CD14-positive monocyte (primary cell): ENCODE measurements around the gene RPTOR. TPM values are rescaled to one million over a fixed set of nuclear protein-coding genes. Genes with fewer than 3 reads are reported as not detected.

ENCODE experiments used
- DNase-seq, 3 donors: peaks; one replicate each; pipeline ENCODE4 v3.0.0-alpha.2; 2011 to 2022
- H2AFZ ChIP-seq: 2 replicates; pipeline ENCODE4 v1.6.0; 2012; ENCODE audit warnings: mild to moderate bottlenecking, low read depth, low read length, inconsistent platforms; ENCODE audit not compliant: insufficient read depth, poor library complexity, severe bottlenecking
- H3K27ac ChIP-seq, 2 donors: 1 replicate in 1 of 2; 2 replicates in 1 of 2; pipeline ENCODE4 v1.5.1; 2012 to 2013; ENCODE audit warnings: low read length in 2 of 2, control low read depth in 1 of 2, inconsistent platforms in 1 of 2, low read depth in 1 of 2, mild to moderate bottlenecking in 1 of 2
- H3K27me3 ChIP-seq, 2 donors: one replicate each; pipeline versions ENCODE4 v1.6.0 to v1.6.1; 2011 to 2013; ENCODE audit warnings: low read length in 2 of 2; ENCODE audit not compliant: control insufficient read depth in 2 of 2, insufficient read depth in 2 of 2
- H3K36me3 ChIP-seq, 2 donors: replicated peaks in 1 of 2; 1 replicate in 1 of 2; 2 replicates in 1 of 2; pipeline versions ENCODE4 v1.5.1 to v1.6.1; 2012 to 2013; ENCODE audit warnings: low read length in 2 of 2, control low read depth in 1 of 2, inconsistent platforms in 1 of 2, mild to moderate bottlenecking in 1 of 2; ENCODE audit not compliant: insufficient read depth in 2 of 2, control insufficient read depth in 1 of 2
- H3K4me1 ChIP-seq, 2 donors: 1 replicate in 1 of 2; 2 replicates in 1 of 2; pipeline versions ENCODE4 v1.5.1 to v1.6.1; 2012 to 2013; ENCODE audit warnings: low read length in 2 of 2, control low read depth in 1 of 2, inconsistent platforms in 1 of 2, mild to moderate bottlenecking in 1 of 2, moderate library complexity in 1 of 2; ENCODE audit not compliant: insufficient read depth in 2 of 2, control insufficient read depth in 1 of 2
- H3K4me2 ChIP-seq: replicated peaks from 2 replicates; pipeline ENCODE3; 2012; ENCODE audit warnings: low read length, moderate library complexity, mild to moderate bottlenecking; ENCODE audit not compliant: poor library complexity, severe bottlenecking; ENCODE audit errors: extremely low read depth
- H3K4me3 ChIP-seq, 3 experiments: fragments of 200-600 bp in 1 of 3; sonication (generic) in 1 of 3; replicated peaks in 1 of 3; 1 replicate in 2 of 3; 2 replicates in 1 of 3; pipeline ENCODE4 v1.5.1; 2011 to 2013; ENCODE audit warnings: low read length in 3 of 3, mild to moderate bottlenecking in 3 of 3, control low read depth in 2 of 3, low read depth in 2 of 3, inconsistent platforms in 1 of 3, moderate library complexity in 1 of 3
- H3K79me2 ChIP-seq: 2 replicates; pipeline ENCODE4 v1.6.0; 2012; ENCODE audit warnings: mild to moderate bottlenecking, control low read depth, inconsistent platforms, low read length, moderate library complexity; ENCODE audit not compliant: insufficient read depth
- H3K9ac ChIP-seq: 2 replicates; pipeline ENCODE4 v1.6.0; 2017; ENCODE audit warnings: low read length, mild to moderate bottlenecking; ENCODE audit not compliant: insufficient read depth, poor library complexity, severe bottlenecking
- H3K9me3 ChIP-seq, 2 donors: replicated peaks in 1 of 2; 1 replicate in 1 of 2; 2 replicates in 1 of 2; pipeline versions ENCODE4 v1.5.1 to v1.6.1; 2012 to 2013; ENCODE audit warnings: low read length in 2 of 2, control low read depth in 1 of 2; ENCODE audit not compliant: control insufficient read depth in 1 of 2, insufficient read depth in 1 of 2
- H4K20me1 ChIP-seq: 2 replicates; pipeline ENCODE4 v1.6.0; 2012; ENCODE audit warnings: mild to moderate bottlenecking, low read length, control low read depth, moderate library complexity; ENCODE audit not compliant: insufficient read depth
- H3K27ac Mint-ChIP-seq, 7 donors: one replicate each; pipeline ENCODE4 v1.8.0; 2020; ENCODE audit warnings: mild to moderate bottlenecking in 7 of 7, mixed read lengths in 7 of 7, moderate library complexity in 6 of 7, inconsistent platforms in 2 of 7
- H3K27me3 Mint-ChIP-seq, 3 donors: one replicate each; pipeline ENCODE4 v1.8.0; 2021 to 2022; ENCODE audit warnings: low read depth in 3 of 3, mild to moderate bottlenecking in 3 of 3, mixed read lengths in 3 of 3, moderate library complexity in 3 of 3, inconsistent platforms in 1 of 3
- H3K36me3 Mint-ChIP-seq, 2 donors: one replicate each; pipeline ENCODE4 v1.8.0; 2020; ENCODE audit warnings: mixed read lengths in 2 of 2, inconsistent platforms in 1 of 2, mild to moderate bottlenecking in 1 of 2
- H3K4me1 Mint-ChIP-seq: one replicate; pipeline ENCODE4 v1.8.0; 2020; ENCODE audit warnings: mild to moderate bottlenecking, mixed read lengths
- H3K4me3 Mint-ChIP-seq, 2 donors: one replicate each; pipeline ENCODE4 v1.8.0; 2020; ENCODE audit warnings: mild to moderate bottlenecking in 2 of 2, mixed read lengths in 2 of 2, moderate library complexity in 1 of 2
- H3K9me3 Mint-ChIP-seq, 7 donors: one replicate each; pipeline ENCODE4 v1.8.0; 2020 to 2022; ENCODE audit warnings: mixed read lengths in 7 of 7, mild to moderate bottlenecking in 6 of 7, moderate library complexity in 6 of 7, inconsistent platforms in 2 of 7
- WGBS: methylation state at CpG from one replicate; pipeline ENCODE4 v1.1.5; 2013; ENCODE audit warnings: missing lambda C conversion rate; ENCODE audit not compliant: insufficient coverage; 5-methylcytosine and 5-hydroxymethylcytosine counted together
- intact Hi-C, 2 donors: fragments of 100-400 bp; cut with micrococcal nuclease; formaldehyde crosslinking; loops; one replicate each; pipeline versions ENCODE4 v1.15.0 to v1.15.1; 2023
- polyA plus RNA-seq, 3 donors: library from polyadenylated mRNA; depleted of rRNA in 1 of 3; unstranded in 2 of 3; stranded (reverse) in 1 of 3; fragments of 300-500 nt in 2 of 3; fragments of >200 nt in 1 of 3; fragmentation: Illumina TruSeq in 2 of 3; gene quantifications; 1 replicate in 2 of 3; 2 replicates in 1 of 3; pipeline ENCODE4 v1.2.3, GENCODE V29; 2012 to 2021
- TF ChIP-seq, protein P1 (sequence below): fragments of 200-600 bp; IDR thresholded peaks from one replicate; pipeline ENCODE4 v1.8.0; 2022; ENCODE audit warnings: antibody characterized with exemption, mild to moderate bottlenecking

The RPTOR gene
- polyA plus RNA-seq, 3 donors: 1.1 to 8.7 (median 2.6) TPM

DNA sequence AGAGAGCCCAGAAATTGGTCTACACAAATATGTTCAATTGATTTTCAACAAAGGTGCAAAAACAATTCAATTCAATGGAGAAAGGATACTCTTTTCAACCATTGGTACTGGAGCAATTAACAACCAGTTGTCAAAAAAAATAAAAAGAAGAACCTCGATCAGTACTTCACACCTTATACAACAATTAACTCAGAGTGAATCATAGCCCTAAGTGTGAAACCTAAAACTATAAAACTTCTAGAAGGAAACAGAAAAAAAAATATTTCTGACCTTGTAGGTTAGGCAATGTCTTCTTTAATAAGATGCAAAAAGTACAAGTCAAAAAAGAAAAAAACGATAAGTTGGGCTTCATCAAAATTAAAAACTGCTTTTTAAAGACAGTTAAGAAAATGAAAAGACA, 390.9 kb downstream of the RPTOR start:
- H3K4me2 ChIP-seq: no peak overlapping the region
- WGBS: no CpG with 5 or more reads among the region's 2 CpGs
- H3K9me3 ChIP-seq: no peaks in the 10 kb centered on the region
- intact Hi-C loops: no loop called here
- H3K36me3 Mint-ChIP-seq: peaks cover 11 to 15% of the 10 kb centered on the region in 2 donors
- H3K4me1 ChIP-seq: peaks cover 11 to 21% of the 10 kb centered on the region in 2 donors
- peaks cover 22% of the 10 kb centered on the region for H3K4me1 Mint-ChIP-seq
- H3K36me3 ChIP-seq: peaks cover 0 to 10% of the 10 kb centered on the region in 2 donors
- DNase-seq: no peak
- no peaks in the 10 kb centered on the region for H3K27me3 ChIP-seq
- H3K4me3 Mint-ChIP-seq: no peak overlapping the region
- H3K27me3 Mint-ChIP-seq: peaks cover 0 to 6% (median 5%) of the 10 kb centered on the region in 3 donors
- H3K79me2 ChIP-seq: no peaks in the 10 kb centered on the region
- H3K4me3 ChIP-seq: no peak overlapping the region
- H3K27ac Mint-ChIP-seq: no peak overlapping the region
- TF ChIP-seq, protein P1, sequence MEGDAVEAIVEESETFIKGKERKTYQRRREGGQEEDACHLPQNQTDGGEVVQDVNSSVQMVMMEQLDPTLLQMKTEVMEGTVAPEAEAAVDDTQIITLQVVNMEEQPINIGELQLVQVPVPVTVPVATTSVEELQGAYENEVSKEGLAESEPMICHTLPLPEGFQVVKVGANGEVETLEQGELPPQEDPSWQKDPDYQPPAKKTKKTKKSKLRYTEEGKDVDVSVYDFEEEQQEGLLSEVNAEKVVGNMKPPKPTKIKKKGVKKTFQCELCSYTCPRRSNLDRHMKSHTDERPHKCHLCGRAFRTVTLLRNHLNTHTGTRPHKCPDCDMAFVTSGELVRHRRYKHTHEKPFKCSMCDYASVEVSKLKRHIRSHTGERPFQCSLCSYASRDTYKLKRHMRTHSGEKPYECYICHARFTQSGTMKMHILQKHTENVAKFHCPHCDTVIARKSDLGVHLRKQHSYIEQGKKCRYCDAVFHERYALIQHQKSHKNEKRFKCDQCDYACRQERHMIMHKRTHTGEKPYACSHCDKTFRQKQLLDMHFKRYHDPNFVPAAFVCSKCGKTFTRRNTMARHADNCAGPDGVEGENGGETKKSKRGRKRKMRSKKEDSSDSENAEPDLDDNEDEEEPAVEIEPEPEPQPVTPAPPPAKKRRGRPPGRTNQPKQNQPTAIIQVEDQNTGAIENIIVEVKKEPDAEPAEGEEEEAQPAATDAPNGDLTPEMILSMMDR: no peak
- no peak overlapping the region for H3K9ac ChIP-seq
- no peaks in the 10 kb centered on the region for H3K9me3 Mint-ChIP-seq
- no peak overlapping the region for H2AFZ ChIP-seq
- no peak overlapping the region for H3K27ac ChIP-seq
- H4K20me1 ChIP-seq: no peaks in the 10 kb centered on the region

DNA sequence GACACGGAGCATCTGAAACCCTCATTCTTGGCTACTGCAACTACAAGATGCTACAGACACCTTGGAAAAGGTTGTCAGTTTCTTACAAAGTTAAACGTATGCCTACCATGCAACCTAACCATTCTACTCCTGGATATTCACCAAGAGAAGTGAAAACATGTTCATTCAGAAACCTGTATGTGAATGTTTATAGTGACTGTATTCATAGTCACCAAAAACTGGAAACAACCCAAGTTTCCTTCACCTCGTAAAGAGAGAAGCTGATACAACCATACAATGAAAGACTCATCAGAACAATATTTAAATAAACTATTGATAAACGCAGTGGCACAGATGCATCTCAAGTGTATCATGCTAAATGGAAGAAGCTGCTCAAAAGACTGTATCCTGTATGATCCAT, 391.6 kb downstream of the RPTOR start:
- no peaks in the 10 kb centered on the region for H4K20me1 ChIP-seq
- Mint-ChIP-seq H3K36me3 (peaks cover 9 to 16% of the 10 kb centered on the region in 2 donors), H3K27ac (no peak overlapping the region), H3K4me1 (peaks cover 27% of the 10 kb centered on the region), H3K27me3 (peaks cover 0 to 6% (median 5%) of the 10 kb centered on the region in 3 donors), H3K4me3 (no peak overlapping the region), H3K9me3 (no peaks in the 10 kb centered on the region)
- WGBS: 100% methylated on average over 1 of the region's 4 CpGs
- TF ChIP-seq, protein P1: no peak
- no peak overlapping the region for H3K9ac ChIP-seq
- intact Hi-C loops: no loop called here
- H3K4me3 ChIP-seq: no peak overlapping the region
- no peak for DNase-seq
- H3K27me3 ChIP-seq: no peaks in the 10 kb centered on the region
- H3K4me1 ChIP-seq: peaks cover 15 to 28% of the 10 kb centered on the region in 2 donors
- H3K4me2 ChIP-seq: no peak overlapping the region
- H3K27ac ChIP-seq: no peak overlapping the region
- H3K9me3 ChIP-seq: no peaks in the 10 kb centered on the region
- H3K79me2 ChIP-seq: no peaks in the 10 kb centered on the region
- H3K36me3 ChIP-seq: peaks cover 0 to 3% of the 10 kb centered on the region in 2 donors
- H2AFZ ChIP-seq: no peak overlapping the region
